ENCODE results near the gene NCAPD3.
"Not testable (repeated sequence)": the region's sequence is repeated elsewhere in the genome, so short reads cannot be mapped to it uniquely, and the experiment has no call there.

NCAPD3 gene, protein sequence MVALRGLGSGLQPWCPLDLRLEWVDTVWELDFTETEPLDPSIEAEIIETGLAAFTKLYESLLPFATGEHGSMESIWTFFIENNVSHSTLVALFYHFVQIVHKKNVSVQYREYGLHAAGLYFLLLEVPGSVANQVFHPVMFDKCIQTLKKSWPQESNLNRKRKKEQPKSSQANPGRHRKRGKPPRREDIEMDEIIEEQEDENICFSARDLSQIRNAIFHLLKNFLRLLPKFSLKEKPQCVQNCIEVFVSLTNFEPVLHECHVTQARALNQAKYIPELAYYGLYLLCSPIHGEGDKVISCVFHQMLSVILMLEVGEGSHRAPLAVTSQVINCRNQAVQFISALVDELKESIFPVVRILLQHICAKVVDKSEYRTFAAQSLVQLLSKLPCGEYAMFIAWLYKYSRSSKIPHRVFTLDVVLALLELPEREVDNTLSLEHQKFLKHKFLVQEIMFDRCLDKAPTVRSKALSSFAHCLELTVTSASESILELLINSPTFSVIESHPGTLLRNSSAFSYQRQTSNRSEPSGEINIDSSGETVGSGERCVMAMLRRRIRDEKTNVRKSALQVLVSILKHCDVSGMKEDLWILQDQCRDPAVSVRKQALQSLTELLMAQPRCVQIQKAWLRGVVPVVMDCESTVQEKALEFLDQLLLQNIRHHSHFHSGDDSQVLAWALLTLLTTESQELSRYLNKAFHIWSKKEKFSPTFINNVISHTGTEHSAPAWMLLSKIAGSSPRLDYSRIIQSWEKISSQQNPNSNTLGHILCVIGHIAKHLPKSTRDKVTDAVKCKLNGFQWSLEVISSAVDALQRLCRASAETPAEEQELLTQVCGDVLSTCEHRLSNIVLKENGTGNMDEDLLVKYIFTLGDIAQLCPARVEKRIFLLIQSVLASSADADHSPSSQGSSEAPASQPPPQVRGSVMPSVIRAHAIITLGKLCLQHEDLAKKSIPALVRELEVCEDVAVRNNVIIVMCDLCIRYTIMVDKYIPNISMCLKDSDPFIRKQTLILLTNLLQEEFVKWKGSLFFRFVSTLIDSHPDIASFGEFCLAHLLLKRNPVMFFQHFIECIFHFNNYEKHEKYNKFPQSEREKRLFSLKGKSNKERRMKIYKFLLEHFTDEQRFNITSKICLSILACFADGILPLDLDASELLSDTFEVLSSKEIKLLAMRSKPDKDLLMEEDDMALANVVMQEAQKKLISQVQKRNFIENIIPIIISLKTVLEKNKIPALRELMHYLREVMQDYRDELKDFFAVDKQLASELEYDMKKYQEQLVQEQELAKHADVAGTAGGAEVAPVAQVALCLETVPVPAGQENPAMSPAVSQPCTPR (N-terminal part only)

DNA sequence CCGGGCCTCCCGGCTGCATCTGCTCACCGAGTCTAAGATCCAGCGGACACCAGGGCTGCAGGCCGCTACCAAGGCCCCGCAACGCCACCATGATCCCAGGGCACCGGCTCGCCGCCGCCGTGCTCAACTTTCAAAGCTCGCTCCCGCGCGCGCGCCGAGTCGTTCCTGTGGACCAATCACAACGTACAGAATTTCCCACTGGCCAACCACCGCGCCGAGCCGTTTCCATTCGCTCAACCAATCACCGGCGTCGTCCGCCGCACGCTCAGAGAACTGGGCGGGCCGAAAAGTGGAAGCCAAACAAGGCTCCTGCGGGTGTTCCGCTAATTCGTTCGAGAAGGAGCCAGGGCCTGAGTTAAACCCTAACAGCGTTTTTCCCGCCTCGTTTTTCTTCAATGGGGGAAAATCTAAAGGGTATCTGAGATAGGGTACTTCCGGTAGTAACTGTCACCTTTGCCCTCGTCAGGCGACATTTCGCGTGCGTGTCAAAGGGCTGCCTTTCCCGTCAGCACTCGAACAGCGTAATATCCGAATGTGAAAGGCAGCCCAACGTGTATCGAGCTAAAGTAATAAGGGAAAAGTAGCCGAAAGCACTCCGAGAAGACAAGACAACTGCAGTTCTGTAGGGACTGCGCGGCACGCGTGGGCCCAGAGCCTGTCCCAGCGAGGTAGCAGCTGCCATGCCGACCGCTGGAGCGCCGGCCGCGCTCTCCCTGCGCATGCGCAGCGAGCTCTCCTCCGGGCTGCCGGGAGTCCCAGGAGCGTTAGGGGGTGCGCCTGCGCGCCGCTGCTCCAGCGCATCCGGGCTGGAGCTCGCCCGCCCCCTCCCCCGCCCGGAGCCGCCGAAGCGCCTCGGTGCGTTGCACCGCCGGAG, at the start of gene NCAPD3, which contains the start of gene VPS26B:
TSS of gene NCAPD3 (minus strand) at position 132 of the 874 bp plus-strand sequence. CDS start at position 91, 41 bp downstream.
TSS of gene VPS26B (plus strand) at position 836 of the 874 bp plus-strand sequence. CDS start 452 bp downstream, outside the sequence.
- peak; percentile 86 for DNase-seq

DNA sequence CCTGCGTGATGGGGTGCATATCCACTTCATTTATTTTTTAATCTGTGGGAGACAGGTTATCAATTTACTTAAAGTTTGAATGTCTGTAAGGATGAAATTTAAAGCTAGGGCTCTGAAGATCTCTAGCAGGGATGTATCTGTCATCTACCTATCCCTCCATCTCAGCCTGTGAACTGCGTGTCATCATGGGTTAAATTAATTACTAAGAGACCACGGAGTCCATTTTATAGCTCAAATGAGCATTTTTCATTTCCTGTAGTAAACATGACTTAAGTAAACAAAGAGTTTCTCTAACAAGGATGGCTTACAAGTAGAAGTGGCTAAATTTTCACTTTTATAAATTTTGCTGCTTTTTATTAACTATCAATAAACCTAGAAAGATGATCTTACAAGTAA, 49.5 kb upstream of the NCAPD3 start:
- no peak for DNase-seq

DNA sequence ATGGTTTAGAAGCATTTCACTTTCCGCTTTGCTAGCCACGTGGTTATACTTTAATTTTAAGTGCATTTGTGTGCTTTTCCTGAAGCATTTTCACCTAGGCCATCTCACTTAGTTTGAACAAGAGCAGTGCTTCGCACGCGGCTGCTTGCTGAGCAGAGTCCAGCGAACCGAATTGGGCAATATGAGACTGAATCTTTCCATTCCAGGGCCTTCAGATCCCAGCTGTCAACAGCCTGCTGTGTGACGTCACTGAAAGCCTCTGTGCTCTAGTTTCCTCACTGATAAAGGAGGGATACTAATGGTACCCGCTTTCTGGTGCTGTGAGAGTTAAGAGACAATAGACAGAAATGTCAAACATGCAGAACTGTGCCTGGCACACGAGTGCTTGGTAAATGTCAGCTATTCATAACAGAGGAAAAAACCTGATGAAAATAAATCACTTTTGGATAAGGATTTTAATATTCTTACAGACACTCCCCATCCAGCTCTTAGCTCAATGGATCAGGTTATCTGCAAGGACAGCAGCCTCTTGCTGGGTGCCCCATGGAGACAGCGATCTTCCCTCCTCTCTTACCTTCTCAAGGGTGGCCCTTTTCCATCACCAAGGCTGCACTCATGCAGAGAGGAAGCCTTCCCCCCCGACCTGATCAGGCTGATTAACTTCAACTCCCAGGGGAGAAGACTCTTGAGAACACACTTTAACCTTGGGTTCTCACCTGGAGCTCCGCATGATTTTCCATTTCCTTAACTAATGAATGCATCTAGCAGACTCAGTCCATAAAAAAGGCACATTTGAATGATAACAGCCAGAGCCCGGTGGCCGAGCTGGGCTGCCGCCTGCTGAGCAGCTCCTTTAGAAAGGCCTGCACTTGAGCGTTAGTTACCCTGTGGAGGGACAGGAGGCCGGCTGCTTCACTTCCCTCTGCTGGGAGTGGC, 48.9 kb upstream of the NCAPD3 start:
- no peak for DNase-seq

DNA sequence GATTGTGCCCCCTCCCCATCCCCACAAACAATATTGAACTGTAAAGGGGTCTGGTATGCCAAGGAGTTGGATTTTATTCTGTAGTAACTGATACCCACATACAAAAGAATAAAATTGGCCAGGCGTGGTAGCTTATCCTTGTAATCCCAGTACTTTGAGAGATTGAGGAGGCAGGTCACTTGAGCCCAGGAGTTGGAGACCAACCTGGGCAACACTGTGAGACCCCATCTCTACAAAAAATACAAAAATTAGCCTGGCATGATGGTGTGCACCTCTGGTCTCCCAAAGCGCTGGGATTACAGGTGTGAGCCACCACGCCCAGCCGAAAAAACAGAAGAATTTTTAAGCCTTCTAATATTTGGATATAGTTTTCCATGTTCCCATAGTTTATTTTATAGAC, 48.2 kb upstream of the NCAPD3 start:
- no peak for DNase-seq

DNA sequence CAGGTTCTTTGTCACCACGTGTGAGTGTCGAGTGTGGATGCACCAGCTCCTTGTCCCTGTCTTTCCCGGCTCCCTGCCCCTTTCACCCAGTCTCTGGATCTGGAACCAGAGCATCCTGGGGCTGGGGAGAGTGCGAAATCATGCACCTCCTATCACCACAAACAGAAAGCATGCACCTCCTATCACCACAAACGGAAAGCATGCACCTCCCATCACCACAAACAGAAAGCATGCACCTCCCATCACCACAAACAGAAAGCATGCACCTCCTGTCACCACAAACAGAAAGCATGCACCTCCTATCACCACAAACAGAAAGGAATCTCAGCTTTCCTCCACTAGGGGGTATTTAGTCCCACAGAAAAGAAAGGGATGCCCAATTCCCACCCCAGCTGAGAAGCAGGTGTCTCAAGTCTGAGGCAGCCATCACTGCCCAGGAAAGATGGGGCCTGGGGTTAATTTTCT, 46.5 kb upstream of the NCAPD3 start:
- DNase-seq, result no peak

DNA sequence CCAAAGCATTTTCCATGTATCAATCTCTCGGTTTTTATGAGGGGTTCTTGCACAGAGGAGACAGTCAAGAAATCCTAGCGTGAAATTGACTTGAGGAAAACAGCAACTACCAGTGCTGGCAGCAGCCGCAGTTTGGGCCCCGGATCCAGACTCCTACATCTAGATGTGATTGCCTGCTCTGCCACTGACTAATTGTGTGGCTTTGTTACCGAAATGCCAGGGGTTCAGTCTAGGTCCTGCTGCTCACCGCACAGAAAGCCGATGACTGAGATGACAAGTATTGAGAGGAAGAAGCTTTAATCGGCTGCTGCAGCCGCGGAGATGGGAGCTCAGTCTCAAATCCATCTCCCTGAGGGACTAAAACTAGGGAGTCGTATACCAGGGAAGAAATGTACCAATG, 44.2 kb upstream of the NCAPD3 start:
- DNase-seq, result no peak

DNA sequence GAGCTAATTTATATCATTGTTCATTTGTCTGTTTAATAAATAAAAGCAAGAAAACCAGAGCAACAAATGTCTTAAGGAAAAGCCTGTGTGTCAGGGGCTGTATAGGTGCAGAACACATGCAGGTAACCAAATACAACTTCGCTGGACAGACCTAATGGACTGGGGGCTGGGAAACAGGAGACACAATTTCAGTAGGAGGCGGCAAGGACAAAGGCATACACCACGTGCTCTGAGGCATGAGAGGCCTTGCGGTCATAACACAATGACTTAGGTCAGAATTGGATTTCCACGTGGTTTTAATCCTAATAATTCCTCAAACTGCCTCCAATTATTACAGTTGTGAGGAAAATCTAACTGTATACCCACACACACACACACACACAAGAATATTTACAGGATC, 43.7 kb upstream of the NCAPD3 start:
- DNase-seq, result no peak

DNA sequence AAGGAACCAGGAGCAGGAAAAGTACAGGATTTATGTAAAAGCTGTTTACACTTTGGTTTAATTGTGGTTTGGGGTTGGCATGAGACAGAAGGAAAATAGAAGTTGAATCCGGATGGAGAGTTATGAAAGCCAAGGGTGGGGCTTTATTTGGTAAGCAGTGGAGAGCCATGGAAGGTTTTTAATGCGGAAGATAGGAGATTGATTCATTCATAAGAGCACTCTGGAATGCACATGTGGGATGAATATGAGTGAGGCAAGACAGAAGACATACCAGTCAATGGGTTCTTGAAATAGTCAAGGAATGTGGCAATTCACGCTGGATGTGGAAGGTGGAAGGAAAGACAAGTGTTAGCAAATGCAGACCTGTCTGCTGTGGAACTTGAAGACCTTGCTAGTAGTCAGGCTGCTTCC, 43.1 kb upstream of the NCAPD3 start:
- no peak for DNase-seq

DNA sequence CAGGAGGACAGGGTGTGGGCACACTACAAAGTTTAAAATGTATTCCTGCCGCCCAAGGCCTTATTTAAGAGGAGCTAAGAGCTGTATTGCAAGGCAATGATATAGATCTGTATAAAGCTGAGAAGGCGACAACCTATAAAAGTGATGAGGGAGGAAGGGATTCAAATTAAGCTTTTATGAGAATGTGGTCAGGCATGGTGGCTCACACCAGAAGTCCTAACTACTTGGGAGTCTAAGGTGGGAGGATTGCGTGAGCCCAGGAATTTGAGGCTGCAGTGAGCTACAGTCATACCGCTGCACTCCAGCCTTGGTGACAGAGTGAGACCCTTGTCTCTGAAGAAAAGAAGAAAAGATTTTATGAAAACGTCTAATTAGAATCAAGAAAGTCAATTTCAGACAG, 42.7 kb upstream of the NCAPD3 start:
- no peak for DNase-seq

DNA sequence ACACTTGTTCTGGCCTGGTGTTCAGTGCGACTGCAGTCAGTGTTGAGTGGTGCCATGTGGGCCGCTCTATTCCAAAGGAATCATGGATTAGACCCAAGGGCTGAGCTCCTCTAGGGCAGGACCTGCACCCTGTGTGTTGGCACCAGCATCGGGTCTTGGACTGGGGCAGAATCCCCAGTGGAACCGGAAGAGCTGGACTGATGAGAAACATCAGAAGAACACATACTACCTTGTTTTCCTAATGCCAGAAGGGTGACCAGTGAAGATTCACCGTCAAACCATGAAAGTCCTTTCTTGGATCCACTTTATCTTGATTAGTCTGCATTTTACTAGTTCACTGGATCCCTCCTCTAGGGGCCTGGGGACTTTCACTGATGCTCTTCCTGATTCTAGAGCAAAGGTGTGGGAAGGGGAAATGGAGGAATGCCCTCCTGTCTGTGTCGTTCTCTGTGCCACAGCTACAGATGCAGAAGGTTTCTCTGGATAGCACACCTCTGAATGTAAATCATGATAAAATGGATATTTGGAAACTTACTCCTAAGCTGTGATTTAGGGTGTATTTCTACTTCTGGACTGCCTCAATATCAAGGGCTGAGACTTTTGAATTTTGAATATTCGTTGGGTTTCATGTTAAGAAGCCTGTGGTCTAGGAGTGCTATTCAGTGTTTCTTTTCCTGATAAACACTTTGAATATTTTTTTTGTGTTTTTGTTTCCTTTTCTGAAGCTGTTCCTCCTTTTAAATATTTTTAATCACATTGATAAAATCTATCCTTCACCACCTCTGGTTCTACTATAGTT, 41.4 kb upstream of the NCAPD3 start:
- no peak for DNase-seq

DNA sequence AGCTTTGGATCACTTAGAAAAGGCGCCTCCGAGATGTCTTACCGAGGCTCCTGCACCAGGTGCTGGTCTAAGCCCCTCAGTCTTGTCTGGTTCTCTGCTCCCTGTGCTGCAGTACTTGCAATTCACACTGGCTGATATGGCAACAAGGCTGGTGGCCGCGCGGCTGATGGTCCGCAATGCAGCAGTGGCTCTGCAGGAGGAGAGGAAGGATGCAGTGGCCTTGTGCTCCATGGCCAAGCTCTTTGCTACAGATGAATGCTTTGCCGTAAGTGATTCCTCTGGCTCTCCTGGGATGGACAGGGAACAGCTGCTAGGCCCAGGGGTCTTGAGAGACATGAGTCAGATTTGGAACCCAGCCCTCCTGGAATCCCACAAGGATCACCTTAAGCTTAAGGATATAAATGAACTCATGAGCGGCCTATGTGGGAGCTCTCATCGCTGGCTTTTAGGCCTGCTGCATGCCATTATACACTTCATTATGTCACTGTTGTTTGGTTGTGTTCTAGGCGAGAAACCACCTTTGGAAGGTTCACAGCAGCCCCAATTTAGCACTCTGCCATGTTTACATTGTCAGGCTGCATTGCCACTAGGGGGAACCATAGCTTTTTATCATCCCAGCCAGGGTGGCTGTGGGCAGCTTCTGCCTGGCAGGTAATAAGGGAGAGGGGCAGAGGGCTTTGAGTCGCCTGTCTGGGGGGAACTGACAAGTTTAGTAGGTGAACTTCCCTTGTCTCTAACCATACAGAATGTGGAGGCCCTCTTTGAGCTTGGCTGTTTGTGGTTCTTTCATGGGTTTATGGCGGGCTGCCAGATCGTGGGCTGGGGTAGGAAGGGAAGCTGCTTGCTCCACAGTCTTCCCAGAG, 38.1 kb upstream of the NCAPD3 start:
- DNase-seq, result no peak

DNA sequence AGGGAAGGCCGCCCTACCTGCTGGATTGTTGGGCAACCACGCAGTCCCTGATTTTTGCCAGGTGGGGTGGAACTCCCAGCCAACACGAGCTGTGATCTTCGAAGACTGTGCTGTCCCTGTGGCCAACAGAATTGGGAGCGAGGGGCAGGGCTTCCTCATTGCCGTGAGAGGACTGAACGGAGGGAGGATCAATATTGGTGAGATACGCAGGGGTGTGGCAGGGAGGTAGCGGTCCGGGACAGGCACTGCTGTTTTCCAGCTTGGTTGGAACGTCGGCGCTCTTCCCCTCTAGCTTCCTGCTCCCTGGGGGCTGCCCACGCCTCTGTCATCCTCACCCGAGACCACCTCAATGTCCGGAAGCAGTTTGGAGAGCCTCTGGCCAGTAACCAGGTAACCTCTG, 37.2 kb upstream of the NCAPD3 start:
- no peak for DNase-seq

DNA sequence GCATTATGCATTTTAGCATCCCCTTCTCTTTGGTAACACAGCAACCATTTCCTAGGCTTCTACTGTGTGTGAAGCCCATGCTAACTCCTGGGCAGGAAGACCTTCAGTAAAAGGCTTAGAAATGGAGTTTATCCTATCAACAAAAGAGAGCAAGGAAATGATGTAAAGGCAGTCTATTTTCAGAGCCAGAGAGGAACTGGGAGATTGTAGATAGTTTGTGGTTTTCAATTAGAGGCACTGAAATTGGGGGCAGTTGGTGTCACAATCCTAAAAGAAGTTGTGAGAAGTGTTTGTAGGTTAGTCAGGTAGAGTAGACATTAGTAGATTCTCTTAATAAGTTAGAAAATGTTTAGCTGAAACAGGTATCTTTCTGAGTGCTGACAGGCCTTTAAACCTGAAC, 36.7 kb upstream of the NCAPD3 start:
- no peak for DNase-seq

DNA sequence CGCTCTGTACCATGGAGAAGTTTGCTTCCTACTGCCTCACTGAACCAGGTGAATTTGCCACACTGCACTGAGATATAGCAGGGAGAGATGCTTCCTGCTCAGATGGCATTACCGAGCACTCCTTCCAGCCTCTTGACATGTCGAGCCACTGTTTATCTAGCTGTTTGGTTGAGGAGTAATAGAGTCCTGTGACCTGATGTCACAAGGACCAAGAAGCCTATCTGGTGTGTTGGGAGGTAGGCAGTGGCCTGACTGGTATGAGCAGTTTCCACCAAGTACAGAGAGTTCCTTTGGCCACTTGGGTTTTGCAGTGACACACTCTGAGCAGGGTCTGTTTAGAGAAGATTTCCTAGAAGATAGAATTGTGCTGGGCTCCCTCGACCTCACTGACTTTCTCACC, 34.8 kb upstream of the NCAPD3 start:
- DNase-seq, result no peak

DNA sequence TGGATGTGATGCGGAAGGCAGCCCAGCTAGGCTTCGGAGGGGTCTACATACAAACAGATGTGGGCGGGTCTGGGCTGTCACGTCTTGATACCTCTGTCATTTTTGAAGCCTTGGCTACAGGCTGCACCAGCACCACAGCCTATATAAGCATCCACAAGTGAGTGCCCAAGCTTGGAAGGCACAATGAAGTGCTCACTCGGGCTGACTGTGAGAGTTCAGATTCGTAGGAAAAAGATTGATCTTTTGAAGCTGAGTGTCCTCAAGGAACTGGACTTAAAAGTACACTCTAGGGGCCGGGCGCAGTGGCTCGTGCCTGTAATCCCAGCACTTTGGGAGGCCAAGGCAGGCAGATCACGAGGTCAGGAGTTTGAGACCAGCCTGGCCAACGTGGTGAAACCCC, 33.3 kb upstream of the NCAPD3 start:
- DNase-seq, result no peak

DNA sequence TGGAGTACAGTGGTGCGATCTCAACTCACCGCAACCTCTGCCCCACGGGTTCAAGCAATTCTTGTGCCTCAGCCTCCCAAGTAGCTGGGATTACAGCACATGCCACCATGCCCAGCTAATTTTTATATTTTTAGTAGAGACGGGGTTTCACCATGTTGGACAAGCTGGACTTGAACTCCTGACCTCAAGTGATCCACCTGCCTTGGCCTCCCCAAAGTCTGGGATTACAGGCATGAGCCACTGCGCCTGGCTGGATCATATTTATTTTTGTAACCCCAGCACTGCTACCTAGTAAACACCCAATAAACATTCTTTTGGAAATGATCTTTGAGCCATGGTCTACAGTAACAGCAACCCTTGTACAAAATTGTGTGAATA, 31.4 kb upstream of the NCAPD3 start:
- not testable (repeated sequence) for DNase-seq

DNA sequence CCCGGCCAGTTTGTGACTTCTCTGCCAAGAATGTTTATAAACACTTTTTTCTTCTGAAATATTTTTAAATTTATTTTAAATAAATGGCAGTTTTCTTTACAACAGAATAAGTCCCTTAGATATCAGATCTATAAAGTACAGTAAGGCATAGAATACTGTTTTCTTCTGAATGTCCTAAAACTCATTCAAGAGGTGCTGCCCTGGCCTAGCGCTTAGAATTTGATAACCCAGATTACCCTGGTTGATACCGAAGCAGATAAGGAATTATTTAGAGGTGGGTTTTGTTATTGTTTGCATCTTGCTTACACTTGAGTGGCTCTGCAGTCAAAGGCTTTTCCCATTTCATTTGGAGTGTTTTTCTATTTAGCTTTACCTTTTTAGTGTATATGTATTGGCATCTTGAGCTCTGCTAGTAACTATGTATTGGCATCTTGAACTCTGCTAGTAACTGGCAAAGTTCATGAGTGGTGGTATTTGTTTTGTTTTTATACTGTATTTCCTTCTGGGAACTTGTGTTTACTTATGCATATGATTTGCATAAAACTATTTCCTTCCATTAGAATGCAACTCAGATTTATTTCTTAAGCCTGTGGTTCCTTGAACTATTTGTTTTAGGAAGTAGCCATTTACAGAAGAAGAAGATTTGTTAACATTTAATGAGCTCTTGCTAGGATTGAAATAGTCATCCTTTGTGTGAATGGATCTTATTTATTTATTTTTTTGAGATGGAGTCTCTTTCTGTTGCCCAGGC, 30.8 kb upstream of the NCAPD3 start:
- DNase-seq, result no peak

Data from T1000 (cell line).